Fibroblast of lung (primary cell): ENCODE results near the gene NKRF. TPM values are rescaled to one million over a fixed set of nuclear protein-coding genes. Genes with fewer than 3 reads are reported as not detected.
"Not testable (repeated sequence)": the region's sequence is repeated elsewhere in the genome, so short reads cannot be mapped to it uniquely, and the experiment has no call there.

Experiments
- DNase-seq, 2 donors: peaks; one replicate each; pipeline versions ENCODE4 v3.0.0 to v3.0.0-alpha.2; 2010; ENCODE audit warnings: low read depth in 2 of 2
- H2AFZ ChIP-seq: 2 replicates; pipeline ENCODE4 v1.5.1; 2012; ENCODE audit warnings: low read length, control low read depth, inconsistent platforms
- H3K27ac ChIP-seq: 2 replicates; pipeline ENCODE4 v1.5.1; 2011; ENCODE audit warnings: low read length, control low read depth; ENCODE audit not compliant: insufficient read depth
- H3K27me3 ChIP-seq: 2 replicates; pipeline ENCODE4 v1.5.1; 2011; ENCODE audit warnings: mild to moderate bottlenecking, low read length; ENCODE audit not compliant: control insufficient read depth, insufficient read depth
- H3K36me3 ChIP-seq: 2 replicates; pipeline ENCODE4 v1.5.1; 2011; ENCODE audit warnings: low read length; ENCODE audit not compliant: control insufficient read depth, insufficient read depth
- H3K4me1 ChIP-seq: 2 replicates; pipeline ENCODE4 v1.5.1; 2011; ENCODE audit warnings: low read length; ENCODE audit not compliant: control insufficient read depth, insufficient read depth; ENCODE audit errors: extremely low read depth
- H3K4me2 ChIP-seq: 2 replicates; pipeline ENCODE4 v1.5.1; 2011; ENCODE audit warnings: low read length, control low read depth; ENCODE audit not compliant: insufficient read depth; ENCODE audit errors: extremely low read depth
- H3K4me3 ChIP-seq, 4 experiments: fragments of 200-600 bp in 1 of 4; sonication (generic) in 1 of 4; replicated peaks in 1 of 4; 2 replicates each; pipeline ENCODE4 v1.5.1; 2011 to 2016; ENCODE audit warnings: low read length in 4 of 4, low read depth in 3 of 4, mild to moderate bottlenecking in 3 of 4, control low read depth in 2 of 4, inconsistent platforms in 1 of 4, mixed read lengths in 1 of 4; ENCODE audit not compliant: insufficient read depth in 1 of 4; ENCODE audit errors: control extremely low read depth in 1 of 4
- H3K79me2 ChIP-seq: 2 replicates; pipeline ENCODE4 v1.5.1; 2012; ENCODE audit warnings: mild to moderate bottlenecking, low read length, inconsistent platforms; ENCODE audit not compliant: control insufficient read depth, insufficient read depth
- H3K9ac ChIP-seq: 2 replicates; pipeline ENCODE4 v1.5.1; 2011; ENCODE audit warnings: mild to moderate bottlenecking, low read length, control low read depth; ENCODE audit not compliant: insufficient read depth
- H3K9me3 ChIP-seq: 2 replicates; pipeline ENCODE4 v1.5.1; 2012; ENCODE audit warnings: low read depth, low read length; ENCODE audit not compliant: control insufficient read depth, insufficient read depth
- H4K20me1 ChIP-seq: 2 replicates; pipeline ENCODE4 v1.5.1; 2011; ENCODE audit warnings: low read length; ENCODE audit not compliant: control insufficient read depth, insufficient read depth; ENCODE audit errors: extremely low read depth
- EZH2 ChIP-seq: IDR thresholded peaks from 2 replicates; pipeline ENCODE4 v1.5.1; 2012; ENCODE audit warnings: low read length, control low read depth, mild to moderate bottlenecking; ENCODE audit errors: missing control alignments
- polyA plus RNA-seq, 2 donors: library from polyadenylated mRNA; depleted of rRNA in 1 of 2; stranded (reverse) in 1 of 2; unstranded in 1 of 2; fragments of >200 nt; gene quantifications; 2 replicates each; pipeline ENCODE4 v1.2.1, GENCODE V29; 2011 to 2012; ENCODE audit warnings: missing spikeins in 1 of 2
- total RNA-seq: library from RNA; depleted of rRNA; stranded (reverse); fragments of >200 nt; gene quantifications from 2 replicates; pipeline ENCODE4 v1.2.1, GENCODE V29; 2014
- TF ChIP-seq, protein P1 (sequence below), 2 donors: IDR thresholded peaks in 1 of 2; conservative IDR thresholded peaks in 1 of 2; 1 replicate in 1 of 2; 2 replicates in 1 of 2; pipeline ENCODE4 v1.5.1; 2011 to 2012; ENCODE audit warnings: low read length in 2 of 2, control low read depth in 1 of 2, inconsistent platforms in 1 of 2, low read depth in 1 of 2, mild to moderate bottlenecking in 1 of 2

Gene NKRF
- total and polyA plus RNA-seq, 2 donors (not counting 1 experiment from before 2014, with no cell fraction given) = 4.1 to 7.1 TPM

GRCh38 chrX:119638725-119639471 lies 32.7 kb upstream of the NKRF start:
- Histone ChIP-seq H3K79me2 (no peaks in the 10 kb centered on the region), H3K4me3 (no peak overlapping the region), H3K27me3 (no peaks in the 10 kb centered on the region), H3K9me3 (no peaks in the 10 kb centered on the region), H3K27ac (no peak overlapping the region), H3K9ac (no peak overlapping the region), H4K20me1 (no peaks in the 10 kb centered on the region), H3K4me2 (no peak overlapping the region), H3K36me3 (no peaks in the 10 kb centered on the region), H2AFZ (no peak overlapping the region), H3K4me1 (no peaks in the 10 kb centered on the region)
- no peak for TF ChIP-seq EZH2
- TF ChIP-seq, protein P1, sequence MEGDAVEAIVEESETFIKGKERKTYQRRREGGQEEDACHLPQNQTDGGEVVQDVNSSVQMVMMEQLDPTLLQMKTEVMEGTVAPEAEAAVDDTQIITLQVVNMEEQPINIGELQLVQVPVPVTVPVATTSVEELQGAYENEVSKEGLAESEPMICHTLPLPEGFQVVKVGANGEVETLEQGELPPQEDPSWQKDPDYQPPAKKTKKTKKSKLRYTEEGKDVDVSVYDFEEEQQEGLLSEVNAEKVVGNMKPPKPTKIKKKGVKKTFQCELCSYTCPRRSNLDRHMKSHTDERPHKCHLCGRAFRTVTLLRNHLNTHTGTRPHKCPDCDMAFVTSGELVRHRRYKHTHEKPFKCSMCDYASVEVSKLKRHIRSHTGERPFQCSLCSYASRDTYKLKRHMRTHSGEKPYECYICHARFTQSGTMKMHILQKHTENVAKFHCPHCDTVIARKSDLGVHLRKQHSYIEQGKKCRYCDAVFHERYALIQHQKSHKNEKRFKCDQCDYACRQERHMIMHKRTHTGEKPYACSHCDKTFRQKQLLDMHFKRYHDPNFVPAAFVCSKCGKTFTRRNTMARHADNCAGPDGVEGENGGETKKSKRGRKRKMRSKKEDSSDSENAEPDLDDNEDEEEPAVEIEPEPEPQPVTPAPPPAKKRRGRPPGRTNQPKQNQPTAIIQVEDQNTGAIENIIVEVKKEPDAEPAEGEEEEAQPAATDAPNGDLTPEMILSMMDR (conservative IDR thresholded peaks at IDR 0.05 in 1 of 2, IDR thresholded peaks at IDR 0.05 in 1 of 2; ENCODE audit: low read depth in 1 of 2, low read length in 2 of 2) = no peak
- no peak for DNase-seq

- not testable (repeated sequence) for H3K9ac ChIP-seq, DNase-seq, H3K9me3 ChIP-seq, H3K36me3 ChIP-seq, H3K4me1 ChIP-seq, H2AFZ ChIP-seq, H3K27ac ChIP-seq, H3K27me3 ChIP-seq, H3K4me2 ChIP-seq, H3K4me3 ChIP-seq, H4K20me1 ChIP-seq, H3K79me2 ChIP-seq
Observed at GRCh38 chrX:119637421-119637820, 31.2 kb upstream of the NKRF start.

- TF ChIP-seq, protein P1 (conservative IDR thresholded peaks at IDR 0.05 in 1 of 2, IDR thresholded peaks at IDR 0.05 in 1 of 2; ENCODE audit: low read depth in 1 of 2, low read length in 2 of 2) = no peak
- no peak for TF ChIP-seq EZH2
- H3K36me3 ChIP-seq = no peaks in the 10 kb centered on the region
- H3K79me2 ChIP-seq = no peaks in the 10 kb centered on the region
- H4K20me1 ChIP-seq = no peaks in the 10 kb centered on the region
- H3K9ac ChIP-seq = no peak overlapping the region
- no peaks in the 10 kb centered on the region for H3K27me3 ChIP-seq
- no peak for DNase-seq
- no peak overlapping the region for H3K27ac ChIP-seq
- H3K4me3 ChIP-seq = no peak overlapping the region
- H3K9me3 ChIP-seq = no peaks in the 10 kb centered on the region
- no peaks in the 10 kb centered on the region for H3K4me1 ChIP-seq
- no peak overlapping the region for H2AFZ ChIP-seq
- H3K4me2 ChIP-seq = no peak overlapping the region
Observed at GRCh38 chrX:119636419-119636818, 30.2 kb upstream of the NKRF start.
